GM19328 (cell line): Measurements from ENCODE around the gene BRD3OS.
"Not testable (repeated sequence)": the region's sequence is repeated elsewhere in the genome, so short reads cannot be mapped to it uniquely, and the experiment has no call there.

Source experiments
- ATAC-seq: cut with Tn5 transposase; IDR thresholded peaks from one replicate; pipeline ENCODE4 v1.9.1; 2021; ENCODE audit warnings: mild to moderate bottlenecking, moderate library complexity; ENCODE audit not compliant: unreplicated experiment

BRD3OS gene

GRCh38 chr9:133987946-133988665, 37.2 kb upstream of the BRD3OS start:
- no peak for ATAC-seq

GRCh38 chr9:133988771-133989170, 36.5 kb upstream of the BRD3OS start:
- ATAC-seq = not testable (repeated sequence)

GRCh38 chr9:133989625-133990365, 35.5 kb upstream of the BRD3OS start:
- ATAC-seq = no peak

- ATAC-seq = no peak
These were observed 34.7 kb upstream of the BRD3OS start for GRCh38 chr9:133990366-133991213.

- peak; percentile 7 for ATAC-seq
These were observed 33.9 kb upstream of the BRD3OS start for GRCh38 chr9:133991214-133991921.

- peak; percentile 42 for ATAC-seq
These were observed 33.1 kb upstream of the BRD3OS start, which contains the start of gene VAV2 for GRCh38 chr9:133991964-133992779. Gene VAV2, minus strand, starts transcription at chr9:133992324. Its CDS starts 46 bp downstream, at chr9:133992278.

- no peak for ATAC-seq
These were observed 32.3 kb upstream of the BRD3OS start for GRCh38 chr9:133992780-133993634.

GRCh38 chr9:133993635-133994253, 31.5 kb upstream of the BRD3OS start:
- ATAC-seq = no peak

- ATAC-seq = no peak
These were observed 30.8 kb upstream of the BRD3OS start for GRCh38 chr9:133994353-133995011.

GRCh38 chr9:133995012-133995896, 30.0 kb upstream of the BRD3OS start:
- ATAC-seq = no peak

- ATAC-seq = no peak
These were observed 28.5 kb upstream of the BRD3OS start for GRCh38 chr9:133996531-133997520.

- no peak for ATAC-seq
These were observed 27.7 kb upstream of the BRD3OS start for GRCh38 chr9:133997584-133997983.

- ATAC-seq = no peak
These were observed 26.2 kb upstream of the BRD3OS start for GRCh38 chr9:133998915-133999595.

- no peak for ATAC-seq
These were observed 25.4 kb upstream of the BRD3OS start for GRCh38 chr9:133999851-134000265.

GRCh38 chr9:134002796-134003195, 22.5 kb upstream of the BRD3OS start:
- no peak for ATAC-seq
